Tibial artery (tissue), 4 donors: ENCODE measurements around the gene PREP.
"Not testable (repeated sequence)": the region's sequence is repeated elsewhere in the genome, so short reads cannot be mapped to it uniquely, and the experiment has no call there.

Experiments used
- DNase-seq, 2 donors: peaks; one replicate each; pipeline ENCODE4 v3.0.0-alpha.2; 2019
- H3K27ac ChIP-seq, 2 donors: fragments of 200-600 bp; sonication (generic) in 1 of 2; 1 replicate in 1 of 2; 2 replicates in 1 of 2; pipeline ENCODE4 v1.5.1; 2018 to 2019; ENCODE audit warnings: mild to moderate bottlenecking in 1 of 2
- H3K27me3 ChIP-seq, 2 donors: fragments of 200-600 bp; sonication (generic) in 1 of 2; one replicate each; pipeline versions ENCODE4 v1.5.1 to v1.6.0; 2016 to 2019
- H3K36me3 ChIP-seq, 3 donors: fragments of 200-600 bp; sonication (generic) in 2 of 3; one replicate each; pipeline ENCODE4 v1.5.1; 2016 to 2019; ENCODE audit warnings: mild to moderate bottlenecking in 2 of 3
- H3K4me1 ChIP-seq, 4 donors: fragments of 200-600 bp; sonication (generic) in 2 of 4; 1 replicate in 3 of 4; 2 replicates in 1 of 4; pipeline ENCODE4 v1.5.1; 2016 to 2019
- H3K4me3 ChIP-seq, 2 donors: fragments of 200-600 bp; sonication (generic) in 1 of 2; 1 replicate in 1 of 2; 2 replicates in 1 of 2; pipeline ENCODE4 v1.5.1; 2018 to 2019; ENCODE audit warnings: mild to moderate bottlenecking in 2 of 2
- H3K9me3 ChIP-seq, 3 donors: fragments of 200-600 bp; sonication (generic) in 1 of 3; one replicate each; pipeline ENCODE4 v1.5.1; 2016 to 2019
- CTCF ChIP-seq, 2 experiments: fragments of 200-600 bp in 1 of 2; fragments of 450-650 bp in 1 of 2; IDR thresholded peaks; one replicate each; pipeline ENCODE4 v1.5.1; 2017 to 2019; ENCODE audit warnings: antibody characterized with exemption in 2 of 2, mild to moderate bottlenecking in 1 of 2, moderate library complexity in 1 of 2
- intact Hi-C: fragments of 100-400 bp; cut with DNase I; formaldehyde crosslinking; loops from one replicate; pipeline ENCODE4 v1.15.0; 2023; ENCODE audit warnings: low total_unique reads

Gene PREP

GRCh38 chr6:105344881-105345370 is 58.0 kb downstream of the PREP start:
- Histone ChIP-seq H3K27me3 (no peaks in the 10 kb centered on the region), H3K4me3 (no peak overlapping the region), H3K4me1 (no peaks in the 10 kb centered on the region), H3K9me3 (no peaks in the 10 kb centered on the region), H3K27ac (no peak overlapping the region), H3K36me3 (peaks cover 5 to 21% (median 15%) of the 10 kb centered on the region in 3 donors)
- no peak for TF ChIP-seq CTCF (IDR thresholded peaks at IDR 0.05)
- intact Hi-C loops, result no loop called here
- DNase-seq, result no peak

- intact Hi-C loops, H3K9me3 ChIP-seq, DNase-seq, H3K27ac ChIP-seq, H3K27me3 ChIP-seq, H3K4me3 ChIP-seq, H3K4me1 ChIP-seq: not testable (repeated sequence)
- peaks cover 0 to 14% (median 6%) of the 10 kb centered on the region in 3 donors for H3K36me3 ChIP-seq
These were observed 64.4 kb downstream of the PREP start for GRCh38 chr6:105338350-105338983.

GRCh38 chr6:105336986-105337385 is 65.9 kb downstream of the PREP start:
- H3K4me1 ChIP-seq, result no peaks in the 10 kb centered on the region
- intact Hi-C loops, result no loop called here
- H3K9me3 ChIP-seq, result no peaks in the 10 kb centered on the region
- peaks cover 2 to 28% (median 12%) of the 10 kb centered on the region in 3 donors for H3K36me3 ChIP-seq
- no peak overlapping the region for H3K27ac ChIP-seq
- no peak for DNase-seq
- no peak overlapping the region for H3K4me3 ChIP-seq
- TF ChIP-seq CTCF (IDR thresholded peaks at IDR 0.05), result no peak
- H3K27me3 ChIP-seq, result no peaks in the 10 kb centered on the region

GRCh38 chr6:105332576-105332975 is 70.3 kb downstream of the PREP start:
- Histone ChIP-seq H3K27ac (no peak overlapping the region), H3K27me3 (no peaks in the 10 kb centered on the region), H3K36me3 (peaks cover 15 to 52% (median 42%) of the 10 kb centered on the region in 3 donors), H3K4me3 (no peak overlapping the region), H3K9me3 (no peaks in the 10 kb centered on the region), H3K4me1 (peaks cover 0 to 2% (median 0%) of the 10 kb centered on the region in 4 donors)
- DNase-seq, result no peak
- intact Hi-C loops, result no loop called here
- TF ChIP-seq CTCF (IDR thresholded peaks at IDR 0.05), result no peak

GRCh38 chr6:105331927-105332326 is 71.0 kb downstream of the PREP start:
- Histone ChIP-seq H3K36me3 (peaks cover 15 to 56% (median 42%) of the 10 kb centered on the region in 3 donors), H3K4me1 (peaks cover 0 to 3% (median 0%) of the 10 kb centered on the region in 4 donors)
- TF ChIP-seq CTCF (IDR thresholded peaks at IDR 0.05), result no peak

GRCh38 chr6:105330913-105331312 is 72.0 kb downstream of the PREP start:
- Histone ChIP-seq H3K9me3 (no peaks in the 10 kb centered on the region), H3K27ac (no peak overlapping the region), H3K36me3 (peaks cover 15 to 56% (median 39%) of the 10 kb centered on the region in 3 donors), H3K27me3 (no peaks in the 10 kb centered on the region), H3K4me3 (no peak overlapping the region), H3K4me1 (peaks cover 0 to 3% (median 0%) of the 10 kb centered on the region in 4 donors)
- DNase-seq, result no peak
- no peak for TF ChIP-seq CTCF (IDR thresholded peaks at IDR 0.05)
- intact Hi-C loops, result no loop called here

More at GRCh38 chr6:105331927-105332326, 71.0 kb downstream of the PREP start:
- H3K9me3 ChIP-seq, result no peaks in the 10 kb centered on the region
- no peak overlapping the region for H3K27ac ChIP-seq
- H3K27me3 ChIP-seq, result no peaks in the 10 kb centered on the region
- intact Hi-C loops, result no loop called here
- H3K4me3 ChIP-seq, result no peak overlapping the region
- DNase-seq, result no peak
